ENCODE measurements around the gene CCKAR. TPM values are rescaled to one million over a fixed set of nuclear protein-coding genes. Genes with fewer than 3 reads are reported as not detected.

Gene CCKAR
- polyA plus RNA-seq, 1 donor (not counting 4 experiments of a cell fraction or from before 2014, with no cell fraction given) = not detected

DNA sequence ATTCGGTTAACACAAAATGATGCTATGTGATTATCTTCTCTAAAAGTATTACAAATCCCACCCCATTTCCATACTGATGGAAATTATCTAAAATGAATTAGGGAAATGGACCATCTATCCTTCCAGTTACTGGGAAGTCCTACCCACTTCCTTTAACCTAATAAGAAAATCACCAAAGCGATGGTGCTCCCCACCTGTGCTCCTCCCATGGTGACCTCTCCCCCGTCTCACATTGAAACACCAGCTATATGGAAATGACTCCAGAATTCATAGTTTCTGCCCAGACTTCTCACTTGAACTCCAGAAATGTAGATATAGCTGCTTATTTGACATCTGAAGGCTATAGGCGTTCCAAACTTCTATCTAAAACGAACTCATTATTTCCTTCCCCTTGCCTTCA, 48.5 kb downstream of the CCKAR start:
- no peak overlapping the region for H3K4me2 ChIP-seq (ENCODE audit: control insufficient read depth, extremely low read depth, insufficient read depth, low read depth, low read length)
- H3K36me3 ChIP-seq (ENCODE audit: control insufficient read depth in 2 of 2, extremely low read depth in 1 of 2, insufficient read depth in 2 of 2, low read length in 2 of 2) = no peaks in the 10 kb centered on the region
- no peak overlapping the region for H3K4me3 ChIP-seq (ENCODE audit: control insufficient read depth in 2 of 3, extremely low read depth in 1 of 3, insufficient read depth in 2 of 3, low read depth in 1 of 3, low read length in 3 of 3)
- H3K27ac ChIP-seq (ENCODE audit: control insufficient read depth, insufficient read depth, low read length) = no peak overlapping the region
- H2AFZ ChIP-seq (ENCODE audit: control insufficient read depth, low read length) = no peak overlapping the region
- no peaks in the 10 kb centered on the region for H3K4me1 ChIP-seq (ENCODE audit: control insufficient read depth, extremely low read depth, insufficient read depth, low read length)
- H3K79me2 ChIP-seq (ENCODE audit: control insufficient read depth, insufficient read depth, low read length) = no peaks in the 10 kb centered on the region
- TF ChIP-seq EZH2 (IDR thresholded peaks at IDR 0.05; ENCODE audit: low read length) = no peak
- FAIRE-seq (no peak), DNase-seq (ENCODE audit: low read depth, low spot score) (no peak)
- no peak overlapping the region for H3K9ac ChIP-seq (ENCODE audit: control insufficient read depth, extremely low read depth, insufficient read depth, low read length)
- dilution Hi-C loops (cut with MboI; ENCODE audit: extremely low pct_ligation_motif_present, low sequenced_read_pairs) = no loop called here
- no peaks in the 10 kb centered on the region for H4K20me1 ChIP-seq (ENCODE audit: control insufficient read depth, extremely low read depth, insufficient read depth, low read length)
- H3K9me1 ChIP-seq (ENCODE audit: control insufficient read depth, extremely low read depth, insufficient read depth, low read length) = no peaks in the 10 kb centered on the region
- no peaks in the 10 kb centered on the region for H3K9me3 ChIP-seq (ENCODE audit: control insufficient read depth, low read depth, low read length)
- H3K27me3 ChIP-seq (ENCODE audit: control insufficient read depth, extremely low read depth, insufficient read depth, low read length) = no peaks in the 10 kb centered on the region

DNA sequence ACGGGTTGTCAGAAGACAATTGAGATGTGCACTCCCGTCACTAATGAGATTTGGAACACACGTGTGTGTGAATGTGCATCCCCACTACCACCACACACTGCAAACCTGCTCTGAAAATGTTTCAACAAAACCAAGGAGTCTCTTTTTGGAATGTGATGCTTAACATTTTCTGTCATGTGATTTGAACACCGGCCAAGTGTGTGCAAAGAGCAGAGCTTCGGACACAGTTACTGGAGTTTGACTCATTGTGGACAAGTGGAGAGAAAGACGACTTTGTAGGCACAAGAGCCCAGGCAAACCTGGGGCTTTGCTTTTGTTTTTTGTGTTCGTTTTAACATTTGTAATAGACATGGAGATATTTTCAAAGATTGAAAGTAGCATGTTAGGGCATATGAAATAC, 49.2 kb downstream of the CCKAR start:
- no peak for TF ChIP-seq EZH2 (IDR thresholded peaks at IDR 0.05; ENCODE audit: low read length)
- TF ChIP-seq, protein P1, sequence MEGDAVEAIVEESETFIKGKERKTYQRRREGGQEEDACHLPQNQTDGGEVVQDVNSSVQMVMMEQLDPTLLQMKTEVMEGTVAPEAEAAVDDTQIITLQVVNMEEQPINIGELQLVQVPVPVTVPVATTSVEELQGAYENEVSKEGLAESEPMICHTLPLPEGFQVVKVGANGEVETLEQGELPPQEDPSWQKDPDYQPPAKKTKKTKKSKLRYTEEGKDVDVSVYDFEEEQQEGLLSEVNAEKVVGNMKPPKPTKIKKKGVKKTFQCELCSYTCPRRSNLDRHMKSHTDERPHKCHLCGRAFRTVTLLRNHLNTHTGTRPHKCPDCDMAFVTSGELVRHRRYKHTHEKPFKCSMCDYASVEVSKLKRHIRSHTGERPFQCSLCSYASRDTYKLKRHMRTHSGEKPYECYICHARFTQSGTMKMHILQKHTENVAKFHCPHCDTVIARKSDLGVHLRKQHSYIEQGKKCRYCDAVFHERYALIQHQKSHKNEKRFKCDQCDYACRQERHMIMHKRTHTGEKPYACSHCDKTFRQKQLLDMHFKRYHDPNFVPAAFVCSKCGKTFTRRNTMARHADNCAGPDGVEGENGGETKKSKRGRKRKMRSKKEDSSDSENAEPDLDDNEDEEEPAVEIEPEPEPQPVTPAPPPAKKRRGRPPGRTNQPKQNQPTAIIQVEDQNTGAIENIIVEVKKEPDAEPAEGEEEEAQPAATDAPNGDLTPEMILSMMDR (optimal IDR thresholded peaks at IDR 0.05 in 1 of 3, IDR thresholded peaks at IDR 0.05 in 1 of 3, conservative IDR thresholded peaks at IDR 0.05 in 1 of 3; ENCODE audit: extremely low read depth in 1 of 3, insufficient read depth in 2 of 3, low read length in 3 of 3) = no peak
- dilution Hi-C loops (cut with MboI; ENCODE audit: extremely low pct_ligation_motif_present, low sequenced_read_pairs) = no loop called here
- FAIRE-seq (no peak), DNase-seq (ENCODE audit: low read depth, low spot score) (no peak)
- H4K20me1 ChIP-seq (ENCODE audit: control insufficient read depth, extremely low read depth, insufficient read depth, low read length) = no peaks in the 10 kb centered on the region
- no peak overlapping the region for H2AFZ ChIP-seq (ENCODE audit: control insufficient read depth, low read length)
- H3K36me3 ChIP-seq (ENCODE audit: control insufficient read depth in 2 of 2, extremely low read depth in 1 of 2, insufficient read depth in 2 of 2, low read length in 2 of 2) = no peaks in the 10 kb centered on the region
- no peaks in the 10 kb centered on the region for H3K9me1 ChIP-seq (ENCODE audit: control insufficient read depth, extremely low read depth, insufficient read depth, low read length)
- no peak overlapping the region for H3K4me3 ChIP-seq (ENCODE audit: control insufficient read depth in 2 of 3, extremely low read depth in 1 of 3, insufficient read depth in 2 of 3, low read depth in 1 of 3, low read length in 3 of 3)
- H3K27me3 ChIP-seq (ENCODE audit: control insufficient read depth, extremely low read depth, insufficient read depth, low read length) = no peaks in the 10 kb centered on the region
- no peak overlapping the region for H3K27ac ChIP-seq (ENCODE audit: control insufficient read depth, insufficient read depth, low read length)
- H3K9ac ChIP-seq (ENCODE audit: control insufficient read depth, extremely low read depth, insufficient read depth, low read length) = no peak overlapping the region
- H3K79me2 ChIP-seq (ENCODE audit: control insufficient read depth, insufficient read depth, low read length) = no peaks in the 10 kb centered on the region
- H3K4me2 ChIP-seq (ENCODE audit: control insufficient read depth, extremely low read depth, insufficient read depth, low read depth, low read length) = no peak overlapping the region
- H3K4me1 ChIP-seq (ENCODE audit: control insufficient read depth, extremely low read depth, insufficient read depth, low read length) = no peaks in the 10 kb centered on the region
- H3K9me3 ChIP-seq (ENCODE audit: control insufficient read depth, low read depth, low read length) = no peaks in the 10 kb centered on the region

DNA sequence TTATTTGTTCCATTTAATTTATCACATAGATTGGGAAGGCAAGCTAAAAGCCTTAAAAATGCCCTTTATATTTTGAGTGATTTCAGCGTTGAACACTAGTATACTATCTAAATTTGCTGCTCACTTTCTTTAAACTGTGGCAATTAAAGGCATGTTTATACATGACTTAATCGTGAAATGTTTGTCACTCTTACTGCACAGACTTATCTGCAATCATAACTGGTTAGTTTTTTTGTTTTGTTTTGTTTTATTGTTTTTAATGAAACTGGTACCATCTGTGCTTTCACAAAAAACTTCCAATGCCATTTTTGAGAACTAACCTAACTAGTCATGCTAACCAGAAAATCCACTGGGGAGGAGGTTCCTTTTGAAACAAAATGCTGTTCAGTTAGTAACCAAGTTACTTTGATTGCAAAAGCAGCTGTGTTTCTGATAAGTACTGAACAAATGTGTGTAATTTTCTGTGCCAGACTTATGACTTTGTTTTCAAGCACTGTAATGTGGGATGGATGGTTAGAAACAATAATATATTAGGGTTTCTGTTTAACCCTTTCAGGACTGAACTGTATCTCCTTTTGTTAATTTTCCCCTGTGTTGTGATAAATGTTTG, 56.1 kb downstream of the CCKAR start:
- Histone ChIP-seq H3K4me1 (ENCODE audit: control insufficient read depth, extremely low read depth, insufficient read depth, low read length) (peaks cover 23% of the 10 kb centered on the region), H3K27ac (ENCODE audit: control insufficient read depth, insufficient read depth, low read length) (peak overlapping the region; percentile 19), H3K4me2 (ENCODE audit: control insufficient read depth, extremely low read depth, insufficient read depth, low read depth, low read length) (peak overlapping the region; percentile 25), H3K9ac (ENCODE audit: control insufficient read depth, extremely low read depth, insufficient read depth, low read length) (no peak overlapping the region), H3K36me3 (ENCODE audit: control insufficient read depth in 2 of 2, extremely low read depth in 1 of 2, insufficient read depth in 2 of 2, low read length in 2 of 2) (peaks cover 2 to 8% of the 10 kb centered on the region in 2 experiments), H4K20me1 (ENCODE audit: control insufficient read depth, extremely low read depth, insufficient read depth, low read length) (no peaks in the 10 kb centered on the region), H2AFZ (ENCODE audit: control insufficient read depth, low read length) (no peak overlapping the region), H3K27me3 (ENCODE audit: control insufficient read depth, extremely low read depth, insufficient read depth, low read length) (no peaks in the 10 kb centered on the region), H3K9me3 (ENCODE audit: control insufficient read depth, low read depth, low read length) (no peaks in the 10 kb centered on the region), H3K79me2 (ENCODE audit: control insufficient read depth, insufficient read depth, low read length) (no peaks in the 10 kb centered on the region), H3K4me3 (ENCODE audit: control insufficient read depth in 2 of 3, extremely low read depth in 1 of 3, insufficient read depth in 2 of 3, low read depth in 1 of 3, low read length in 3 of 3) (peak overlapping the region in 1 of 3 experiments; percentile 13), H3K9me1 (ENCODE audit: control insufficient read depth, extremely low read depth, insufficient read depth, low read length) (no peaks in the 10 kb centered on the region)
- DNase-seq (ENCODE audit: low read depth, low spot score) = no peak
- TF ChIP-seq, protein P1 (optimal IDR thresholded peaks at IDR 0.05 in 1 of 3, IDR thresholded peaks at IDR 0.05 in 1 of 3, conservative IDR thresholded peaks at IDR 0.05 in 1 of 3; ENCODE audit: extremely low read depth in 1 of 3, insufficient read depth in 2 of 3, low read length in 3 of 3) = no peak
- no peak for TF ChIP-seq EZH2 (IDR thresholded peaks at IDR 0.05; ENCODE audit: low read length)
- no peak for FAIRE-seq
- dilution Hi-C loops (cut with MboI; ENCODE audit: extremely low pct_ligation_motif_present, low sequenced_read_pairs) = no loop called here
